A549 (cell line): ENCODE measurements around the gene QPCT. TPM values are rescaled to one million over a fixed set of nuclear protein-coding genes. Genes with fewer than 3 reads are reported as not detected.

Experiments used
- ATAC-seq, 2 experiments: fragments of 200-7000 bp in 1 of 2; fragments of >200 bp in 1 of 2; cut with Nextera tagmentation in 1 of 2; cut with Tn5 transposase in 1 of 2; 3 replicates each; pipeline versions ENCODE4 v1.8.0 to v1.9.1; 2018 to 2020; ENCODE audit warnings: mild to moderate bottlenecking in 1 of 2, moderate library complexity in 1 of 2
- CTCF ChIA-PET: fragments of 300-600 bp; sonication (Branson Sonifier 250); formaldehyde crosslinking; extraction: SDS; loops from one replicate; lab custom pipeline; 2021; ENCODE audit warnings: antibody characterized with exemption, inconsistent platforms; lab: Yijun Ruan, JAX
- POLR2A ChIA-PET: fragments of 350-600 bp; formaldehyde crosslinking; extraction: SDS; loops from one replicate; lab custom pipeline; 2021; ENCODE audit warnings: antibody characterized with exemption, inconsistent platforms; lab: Yijun Ruan, JAX
- DNase-seq, 2 experiments: peaks; one replicate each; pipeline versions ENCODE4 v3.0.0 to v3.0.0-alpha.2; 2011 to 2016; ENCODE audit warnings: low read depth in 1 of 2, low spot score in 1 of 2
- FAIRE-seq: peaks from 2 replicates; lab custom pipeline; 2011; peaks lifted over from hg19 to GRCh38; lab: Jason Lieb, UNC
- H3K27ac ChIP-seq, 2 experiments: fragments of >200 bp; sonication (Bioruptor Twin); formaldehyde crosslinking; 3 replicates each; pipeline ENCODE4 v1.5.1; 2016 to 2017
- H3K4me1 ChIP-seq: fragments of >200 bp; sonication (Bioruptor Twin); formaldehyde crosslinking; 3 replicates; pipeline ENCODE4 v1.6.1; 2016
- H3K4me2 ChIP-seq: fragments of >200 bp; sonication (Bioruptor Twin); formaldehyde crosslinking; 3 replicates; pipeline ENCODE4 v1.6.1; 2016
- H3K4me3 ChIP-seq: fragments of >200 bp; sonication (Bioruptor Twin); formaldehyde crosslinking; 3 replicates; pipeline ENCODE4 v1.5.1; 2016
- H3K9me3 ChIP-seq: fragments of >200 bp; sonication (Bioruptor Twin); formaldehyde crosslinking; 3 replicates; pipeline ENCODE4 v1.6.1; 2016
- CEBPB ChIP-seq, 2 experiments: fragments of >200 bp in 1 of 2; sonication (Bioruptor Twin) in 1 of 2; formaldehyde crosslinking in 1 of 2; IDR thresholded peaks; 2 replicates each; pipeline ENCODE4 v1.6.1; 2012 to 2016
- EP300 ChIP-seq, 2 experiments: fragments of >200 bp; sonication (Bioruptor Twin); formaldehyde crosslinking; IDR thresholded peaks; 2 replicates in 1 of 2; 3 replicates in 1 of 2; pipeline ENCODE4 v1.6.1; 2016 to 2017
- FOSL2 ChIP-seq, 2 experiments: fragments of 450-650 bp in 1 of 2; fragments of >200 bp in 1 of 2; sonication (Bioruptor Twin) in 1 of 2; formaldehyde crosslinking; IDR thresholded peaks; 2 replicates each; pipeline versions ENCODE4 v1.5.0 to v1.6.1; 2016 to 2020; ENCODE audit warnings: mild to moderate bottlenecking in 1 of 2, moderate library complexity in 1 of 2
- GATA3 ChIP-seq: IDR thresholded peaks from 2 replicates; pipeline ENCODE4 v1.6.1; 2012; ENCODE audit warnings: borderline replicate concordance
- HDAC2 ChIP-seq: fragments of 200-600 bp; sonication (generic); IDR thresholded peaks from 2 replicates; pipeline ENCODE4 v1.6.1; 2016
- JUN ChIP-seq, 2 experiments: fragments of >200 bp; sonication (Bioruptor Twin); formaldehyde crosslinking; IDR thresholded peaks; 2 replicates in 1 of 2; 3 replicates in 1 of 2; pipeline ENCODE4 v1.6.1; 2016 to 2017
- JUNB ChIP-seq: fragments of >200 bp; sonication (Bioruptor Twin); formaldehyde crosslinking; IDR thresholded peaks from 2 replicates; pipeline ENCODE4 v1.6.1; 2016
- KDM5A ChIP-seq: fragments of 200-600 bp; sonication (generic); IDR thresholded peaks from 2 replicates; pipeline ENCODE4 v1.6.1; 2016; ENCODE audit warnings: antibody characterized with exemption, mild to moderate bottlenecking
- MAFK ChIP-seq: fragments of 450-650 bp; IDR thresholded peaks from 2 replicates; pipeline ENCODE4 v1.6.1; 2014; ENCODE audit not compliant: partially characterized antibody
- MAZ ChIP-seq: fragments of 150-350 bp; IDR thresholded peaks from 2 replicates; pipeline ENCODE4 v1.6.1; 2014; ENCODE audit warnings: antibody characterized with exemption, low read depth, low read length, borderline replicate concordance
- MYC ChIP-seq: IDR thresholded peaks from 2 replicates; pipeline ENCODE4 v1.6.1; 2012; ENCODE audit warnings: mild to moderate bottlenecking, inconsistent platforms, low read length, improper control_type of control experiment, borderline replicate concordance
- NFE2L2 ChIP-seq: fragments of 150-350 bp; conservative IDR thresholded peaks from 2 replicates; pipeline ENCODE4 v1.6.1; 2014; ENCODE audit warnings: low read length
- PBX3 ChIP-seq: IDR thresholded peaks from 2 replicates; pipeline ENCODE4 v1.6.1; 2012
- POLR2A ChIP-seq: IDR thresholded peaks from 2 replicates; pipeline ENCODE4 v1.6.1; 2012; ENCODE audit warnings: mild to moderate bottlenecking, low read length
- SREBF2 ChIP-seq: fragments of 450-650 bp; IDR thresholded peaks from 2 replicates; pipeline ENCODE4 v1.6.1; 2014; ENCODE audit warnings: mild to moderate bottlenecking, moderate library complexity
- USF2 ChIP-seq: fragments of 450-650 bp; IDR thresholded peaks from 2 replicates; pipeline ENCODE4 v1.6.1; 2014; ENCODE audit warnings: antibody characterized with exemption
- ZNF302 ChIP-seq: fragments of 250-450 bp; sonication (Bioruptor Pico); IDR thresholded peaks from 2 replicates; pipeline ENCODE4 v1.9.0; 2021; ENCODE audit warnings: inconsistent platforms, mild to moderate bottlenecking, moderate library complexity
- WGBS: methylation state at CpG from one replicate; pipeline ENCODE4 v1.1.6; 2017; ENCODE audit errors: missing lambda C conversion rate; 5-methylcytosine and 5-hydroxymethylcytosine counted together
- polyA plus RNA-seq, 4 experiments: library from polyadenylated mRNA; depleted of rRNA in 3 of 4; stranded (reverse); fragments of >200 nt; fragmentation: RNase III in 1 of 4; extraction: RNeasy Plus Mini Kit Qiagen cat#74134 plus additional on column Dnase treatment in 1 of 4; gene quantifications; 2 replicates in 3 of 4; 3 replicates in 1 of 4; pipeline ENCODE4 v1.2.3, GENCODE V29; 2011 to 2017
- TF ChIP-seq, protein P1 (sequence below): fragments of 250-450 bp; sonication (Bioruptor Pico); IDR thresholded peaks from 2 replicates; pipeline ENCODE4 v1.5.0; 2020; ENCODE audit warnings: low read depth, mild to moderate bottlenecking, moderate library complexity
- TF ChIP-seq, protein P2 (sequence below): fragments of 200-600 bp; sonication (generic); IDR thresholded peaks from 2 replicates; pipeline ENCODE4 v1.6.1; 2016; ENCODE audit warnings: antibody characterized with exemption, mild to moderate bottlenecking, moderate library complexity
- TF ChIP-seq, protein P3 (sequence below): fragments of >200 bp; sonication (Bioruptor Twin); formaldehyde crosslinking; IDR thresholded peaks from 3 replicates; pipeline ENCODE4 v1.5.1; 2016

QPCT gene
- polyA plus RNA-seq, 2 of the 4 experiments (the other 2 are of a cell fraction), result 20.0 to 42.7 TPM

DNA sequence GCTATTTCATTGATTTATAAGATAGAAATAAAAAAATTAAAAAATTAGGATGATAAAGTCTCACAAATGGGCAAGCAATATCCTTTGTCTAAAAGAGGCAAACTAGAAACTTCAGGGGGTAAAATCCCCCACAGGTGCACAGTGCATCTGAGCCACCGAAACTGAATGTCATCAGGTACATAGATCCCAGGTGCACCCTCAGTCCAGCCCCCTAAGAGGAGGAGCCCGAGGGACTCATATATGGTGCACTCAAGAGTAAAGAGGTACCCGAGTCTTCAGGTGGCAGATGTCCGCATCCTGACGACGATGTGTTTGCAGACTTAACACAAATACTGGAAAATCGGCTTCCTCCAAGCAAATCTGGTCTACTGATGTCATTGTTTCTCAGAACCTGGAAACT, 11.3 kb downstream of the QPCT start:
- FAIRE-seq (no peak), DNase-seq (no peak), ATAC-seq (no peak)
- ChIA-PET POLR2A (no interaction called here), CTCF (no interaction called here)
- no peak for TF ChIP-seq FOSL2 (IDR thresholded peaks at IDR 0.05)
- TF ChIP-seq FOSL2 (CRISPR knock-in tag; IDR thresholded peaks at IDR 0.05), result no peak
- TF ChIP-seq MAZ, result no peak
- no peak for TF ChIP-seq NFE2L2
- TF ChIP-seq MAFK, result no peak
- no peak for TF ChIP-seq PBX3
- TF ChIP-seq POLR2A, result no peak
- Histone ChIP-seq H3K4me2 (no peak overlapping the region), H3K4me3 (no peak overlapping the region), H3K27ac (no peak overlapping the region), H3K4me1 (peaks cover 10% of the 10 kb centered on the region), H3K9me3 (no peaks in the 10 kb centered on the region)
- 78% methylated on average over 7 of the region's 7 CpGs for WGBS

DNA sequence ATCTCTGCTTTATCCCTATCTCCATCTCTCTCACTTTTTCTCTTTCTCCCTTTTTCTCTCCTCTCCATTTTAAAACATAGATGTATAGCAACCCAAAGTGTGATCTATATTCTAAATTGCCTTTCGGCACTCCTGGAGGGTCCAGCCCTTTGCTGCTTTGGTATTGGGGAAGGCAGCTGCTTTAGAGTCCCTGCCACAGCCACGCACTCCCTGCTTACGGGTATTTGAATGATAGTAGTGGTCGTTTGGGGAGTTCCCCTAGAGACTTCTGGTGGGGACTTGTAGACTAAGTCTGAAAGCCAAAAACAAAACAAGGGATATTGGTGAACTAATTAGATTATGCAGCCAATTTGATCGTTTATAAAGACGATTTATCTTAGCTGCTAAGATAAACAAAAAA, 11.9 kb downstream of the QPCT start:
- no peak for TF ChIP-seq NFE2L2
- no peak for TF ChIP-seq ZNF302 (CRISPR knock-in tag)
- no peak for TF ChIP-seq HDAC2
- TF ChIP-seq, protein P1, sequence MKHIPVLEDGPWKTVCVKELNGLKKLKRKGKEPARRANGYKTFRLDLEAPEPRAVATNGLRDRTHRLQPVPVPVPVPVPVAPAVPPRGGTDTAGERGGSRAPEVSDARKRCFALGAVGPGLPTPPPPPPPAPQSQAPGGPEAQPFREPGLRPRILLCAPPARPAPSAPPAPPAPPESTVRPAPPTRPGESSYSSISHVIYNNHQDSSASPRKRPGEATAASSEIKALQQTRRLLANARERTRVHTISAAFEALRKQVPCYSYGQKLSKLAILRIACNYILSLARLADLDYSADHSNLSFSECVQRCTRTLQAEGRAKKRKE (CRISPR knock-in tag), result no peak
- TF ChIP-seq CEBPB (IDR thresholded peaks at IDR 0.05), result no peak
- TF ChIP-seq USF2, result no peak
- TF ChIP-seq, protein P2, sequence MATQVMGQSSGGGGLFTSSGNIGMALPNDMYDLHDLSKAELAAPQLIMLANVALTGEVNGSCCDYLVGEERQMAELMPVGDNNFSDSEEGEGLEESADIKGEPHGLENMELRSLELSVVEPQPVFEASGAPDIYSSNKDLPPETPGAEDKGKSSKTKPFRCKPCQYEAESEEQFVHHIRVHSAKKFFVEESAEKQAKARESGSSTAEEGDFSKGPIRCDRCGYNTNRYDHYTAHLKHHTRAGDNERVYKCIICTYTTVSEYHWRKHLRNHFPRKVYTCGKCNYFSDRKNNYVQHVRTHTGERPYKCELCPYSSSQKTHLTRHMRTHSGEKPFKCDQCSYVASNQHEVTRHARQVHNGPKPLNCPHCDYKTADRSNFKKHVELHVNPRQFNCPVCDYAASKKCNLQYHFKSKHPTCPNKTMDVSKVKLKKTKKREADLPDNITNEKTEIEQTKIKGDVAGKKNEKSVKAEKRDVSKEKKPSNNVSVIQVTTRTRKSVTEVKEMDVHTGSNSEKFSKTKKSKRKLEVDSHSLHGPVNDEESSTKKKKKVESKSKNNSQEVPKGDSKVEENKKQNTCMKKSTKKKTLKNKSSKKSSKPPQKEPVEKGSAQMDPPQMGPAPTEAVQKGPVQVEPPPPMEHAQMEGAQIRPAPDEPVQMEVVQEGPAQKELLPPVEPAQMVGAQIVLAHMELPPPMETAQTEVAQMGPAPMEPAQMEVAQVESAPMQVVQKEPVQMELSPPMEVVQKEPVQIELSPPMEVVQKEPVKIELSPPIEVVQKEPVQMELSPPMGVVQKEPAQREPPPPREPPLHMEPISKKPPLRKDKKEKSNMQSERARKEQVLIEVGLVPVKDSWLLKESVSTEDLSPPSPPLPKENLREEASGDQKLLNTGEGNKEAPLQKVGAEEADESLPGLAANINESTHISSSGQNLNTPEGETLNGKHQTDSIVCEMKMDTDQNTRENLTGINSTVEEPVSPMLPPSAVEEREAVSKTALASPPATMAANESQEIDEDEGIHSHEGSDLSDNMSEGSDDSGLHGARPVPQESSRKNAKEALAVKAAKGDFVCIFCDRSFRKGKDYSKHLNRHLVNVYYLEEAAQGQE, result no peak
- no peak for TF ChIP-seq MYC
- TF ChIP-seq KDM5A, result no peak
- no peak for TF ChIP-seq JUN (IDR thresholded peaks at IDR 0.05)
- TF ChIP-seq, protein P3, sequence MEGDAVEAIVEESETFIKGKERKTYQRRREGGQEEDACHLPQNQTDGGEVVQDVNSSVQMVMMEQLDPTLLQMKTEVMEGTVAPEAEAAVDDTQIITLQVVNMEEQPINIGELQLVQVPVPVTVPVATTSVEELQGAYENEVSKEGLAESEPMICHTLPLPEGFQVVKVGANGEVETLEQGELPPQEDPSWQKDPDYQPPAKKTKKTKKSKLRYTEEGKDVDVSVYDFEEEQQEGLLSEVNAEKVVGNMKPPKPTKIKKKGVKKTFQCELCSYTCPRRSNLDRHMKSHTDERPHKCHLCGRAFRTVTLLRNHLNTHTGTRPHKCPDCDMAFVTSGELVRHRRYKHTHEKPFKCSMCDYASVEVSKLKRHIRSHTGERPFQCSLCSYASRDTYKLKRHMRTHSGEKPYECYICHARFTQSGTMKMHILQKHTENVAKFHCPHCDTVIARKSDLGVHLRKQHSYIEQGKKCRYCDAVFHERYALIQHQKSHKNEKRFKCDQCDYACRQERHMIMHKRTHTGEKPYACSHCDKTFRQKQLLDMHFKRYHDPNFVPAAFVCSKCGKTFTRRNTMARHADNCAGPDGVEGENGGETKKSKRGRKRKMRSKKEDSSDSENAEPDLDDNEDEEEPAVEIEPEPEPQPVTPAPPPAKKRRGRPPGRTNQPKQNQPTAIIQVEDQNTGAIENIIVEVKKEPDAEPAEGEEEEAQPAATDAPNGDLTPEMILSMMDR, result no peak
- TF ChIP-seq SREBF2, result no peak
- no peak for TF ChIP-seq GATA3
- no peak for TF ChIP-seq EP300 (IDR thresholded peaks at IDR 0.05)
- TF ChIP-seq JUNB, result no peak
- TF ChIP-seq FOSL2 (IDR thresholded peaks at IDR 0.05), result no peak
- no peak for TF ChIP-seq FOSL2 (CRISPR knock-in tag; IDR thresholded peaks at IDR 0.05)
- 73% methylated on average over 6 of the region's 6 CpGs for WGBS

More for the DNA sequence above, 11.9 kb downstream of the QPCT start:
- ChIA-PET POLR2A (no interaction called here), CTCF (no interaction called here)
- DNase-seq (no peak), ATAC-seq (no peak), FAIRE-seq (no peak)
- Histone ChIP-seq H3K9me3 (no peaks in the 10 kb centered on the region), H3K27ac (no peak overlapping the region), H3K4me3 (no peak overlapping the region), H3K4me1 (peaks cover 4% of the 10 kb centered on the region; the same call in 2 of the 3 replicates), H3K4me2 (no peak overlapping the region)
